Activated T-cell treated with anti-CD3 and anti-CD28 coated beads for 4 hours (primary cell): Measurements from ENCODE around the gene KCNG3.

ENCODE experiments used
- DNase-seq: peaks from one replicate; pipeline ENCODE4 v3.0.0-alpha.2; 2020

Gene KCNG3, protein sequence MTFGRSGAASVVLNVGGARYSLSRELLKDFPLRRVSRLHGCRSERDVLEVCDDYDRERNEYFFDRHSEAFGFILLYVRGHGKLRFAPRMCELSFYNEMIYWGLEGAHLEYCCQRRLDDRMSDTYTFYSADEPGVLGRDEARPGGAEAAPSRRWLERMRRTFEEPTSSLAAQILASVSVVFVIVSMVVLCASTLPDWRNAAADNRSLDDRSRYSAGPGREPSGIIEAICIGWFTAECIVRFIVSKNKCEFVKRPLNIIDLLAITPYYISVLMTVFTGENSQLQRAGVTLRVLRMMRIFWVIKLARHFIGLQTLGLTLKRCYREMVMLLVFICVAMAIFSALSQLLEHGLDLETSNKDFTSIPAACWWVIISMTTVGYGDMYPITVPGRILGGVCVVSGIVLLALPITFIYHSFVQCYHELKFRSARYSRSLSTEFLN

GRCh38 chr2:42493468-42494354 lies at the start of gene KCNG3:
TSS of gene KCNG3 (minus strand) at chr2:42493982. CDS start at chr2:42493501, 481 bp downstream.
- peak; percentile 61 for DNase-seq

GRCh38 chr2:42542871-42543270 lies 49.1 kb upstream of the KCNG3 start:
- DNase-seq: no peak

DNA sequence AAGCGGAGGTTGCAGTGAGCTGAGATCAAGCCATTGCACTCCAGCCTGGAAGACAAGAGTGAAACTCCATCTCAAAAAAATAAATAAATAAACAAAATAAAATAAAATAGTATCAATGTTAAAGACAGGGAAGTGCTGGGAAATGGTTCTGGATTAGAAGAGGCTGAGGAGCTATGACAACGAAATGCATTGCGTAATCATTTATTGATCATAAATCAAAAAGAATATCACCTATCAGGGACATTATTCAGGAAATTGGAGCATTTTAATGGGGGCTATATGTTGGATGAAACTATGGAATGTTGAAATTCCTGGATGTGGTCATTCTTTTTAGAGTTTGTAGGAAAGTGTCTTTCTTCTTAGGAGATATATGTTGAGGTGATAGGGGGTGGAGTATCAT lies 43.7 kb upstream of the KCNG3 start:
- DNase-seq: no peak

GRCh38 chr2:42532397-42532796 lies 38.6 kb upstream of the KCNG3 start:
- DNase-seq: no peak

GRCh38 chr2:42523341-42523740 lies 29.6 kb upstream of the KCNG3 start:
- no peak for DNase-seq

DNA sequence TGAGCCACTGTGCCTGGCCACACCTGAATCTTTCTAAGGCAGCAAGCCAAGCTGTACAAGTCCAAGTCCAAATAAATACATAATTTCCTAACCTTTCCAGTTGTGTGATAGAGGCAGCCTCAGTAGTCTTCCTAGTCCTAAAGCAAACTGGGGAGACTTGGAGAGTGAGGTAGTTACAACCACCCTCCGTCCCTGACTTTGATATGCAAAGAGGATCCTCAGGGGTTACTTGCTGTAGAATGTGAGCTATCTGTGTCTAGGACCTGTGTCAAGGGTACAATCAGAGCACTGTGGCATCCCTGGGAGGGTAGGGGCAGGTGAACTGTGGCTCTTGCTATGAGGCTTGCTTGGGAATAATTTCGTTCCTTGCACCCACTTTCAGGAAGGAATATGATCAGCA lies 28.3 kb upstream of the KCNG3 start:
- DNase-seq: no peak

DNA sequence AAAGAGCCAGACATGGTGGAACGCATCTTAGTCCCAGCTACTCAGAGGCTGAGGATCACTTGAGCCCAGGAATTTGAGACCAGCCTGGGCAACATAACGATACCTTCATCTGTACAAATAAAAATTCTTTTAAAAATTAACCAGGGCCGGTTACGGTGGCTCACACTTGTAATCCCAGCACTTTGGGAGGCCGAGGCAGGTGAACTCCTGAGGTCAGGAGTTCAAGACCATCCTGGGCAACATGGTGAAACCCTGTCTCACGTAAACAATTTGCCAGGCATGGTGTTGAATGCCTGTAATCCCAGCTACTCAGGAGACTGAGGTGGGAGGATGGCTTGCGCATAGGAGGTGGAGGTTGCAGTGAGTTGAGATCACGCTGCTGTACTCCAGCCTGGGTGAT lies 25.8 kb upstream of the KCNG3 start:
- no peak for DNase-seq

DNA sequence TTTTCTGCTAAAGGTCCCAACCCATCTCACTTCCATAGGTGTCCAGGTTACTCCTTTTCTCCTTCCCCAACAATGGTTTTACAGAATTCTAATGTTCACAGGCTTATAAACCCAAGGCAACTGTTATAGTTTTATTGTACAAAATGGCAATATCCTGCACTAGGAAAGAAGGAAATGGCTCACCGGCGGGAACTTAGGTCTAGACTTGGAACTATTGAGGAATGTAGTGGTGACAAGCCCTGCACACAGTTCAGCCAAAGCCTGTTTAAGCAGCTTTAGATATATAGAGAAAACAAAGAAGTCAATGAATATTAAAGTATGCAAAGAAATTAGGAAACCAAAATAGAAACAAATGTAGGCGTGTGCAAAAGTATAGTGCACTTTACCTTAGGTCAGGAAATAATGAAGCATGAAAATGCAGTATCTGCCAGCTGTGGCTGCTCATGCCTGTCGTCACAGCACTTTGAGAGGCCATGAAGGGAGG lies 22.7 kb upstream of the KCNG3 start:
- no peak for DNase-seq

DNA sequence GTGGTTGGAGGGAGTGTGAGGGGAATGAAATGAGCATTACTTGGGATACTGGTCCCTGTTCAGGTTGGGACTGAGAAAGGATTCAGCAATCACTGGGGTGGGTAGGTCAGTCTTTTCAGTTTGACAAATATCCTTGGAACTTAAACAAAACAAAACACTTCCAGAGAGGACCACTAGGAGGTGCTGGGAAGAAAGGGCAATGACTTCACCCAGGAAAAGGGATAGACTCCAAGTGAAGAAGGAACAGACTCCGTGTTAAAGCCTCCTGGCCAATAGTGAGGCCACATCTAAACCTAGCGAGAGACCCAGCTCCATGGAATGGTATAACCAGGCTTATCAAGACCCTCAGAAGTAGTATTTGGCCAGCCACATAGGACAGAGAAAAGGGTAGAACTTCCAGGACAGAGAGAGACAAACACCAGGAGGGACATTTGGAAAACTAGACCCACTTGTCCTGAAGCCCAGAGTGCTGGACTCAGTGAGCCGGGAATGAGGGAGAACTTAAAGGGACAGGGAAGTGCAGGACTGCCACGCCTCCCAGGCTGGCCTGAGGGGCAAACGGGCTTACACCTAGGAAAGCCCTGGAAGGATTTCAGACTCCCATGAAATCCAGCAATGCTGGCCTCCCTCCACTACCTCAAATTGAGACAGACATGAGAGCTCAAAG lies 19.6 kb upstream of the KCNG3 start:
- no peak for DNase-seq

GRCh38 chr2:42510608-42511243 lies 16.9 kb upstream of the KCNG3 start:
- no peak for DNase-seq

GRCh38 chr2:42510191-42510590 lies 16.4 kb upstream of the KCNG3 start:
- no peak for DNase-seq

- no peak for DNase-seq
Measured at GRCh38 chr2:42504364-42505230, 10.8 kb upstream of the KCNG3 start.

DNA sequence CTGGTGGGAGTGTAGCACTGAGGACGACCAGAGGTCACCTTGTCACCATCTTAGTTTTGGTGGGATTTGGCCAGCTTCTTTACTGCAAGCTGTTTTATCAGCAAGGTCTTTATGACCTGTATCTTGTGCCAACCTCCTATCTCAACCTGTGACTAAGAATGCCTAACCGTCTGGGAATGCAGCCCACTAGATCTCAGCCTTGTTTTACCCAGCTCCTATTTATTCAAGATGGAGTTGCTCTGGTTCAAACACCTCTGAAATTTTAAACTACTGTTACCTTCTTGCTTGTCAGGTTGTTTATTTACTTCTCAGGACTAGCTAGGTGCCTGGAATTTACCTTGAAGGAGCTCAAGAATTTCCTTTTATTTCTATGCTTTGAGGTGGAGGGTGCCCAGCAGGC lies 9.5 kb upstream of the KCNG3 start:
- DNase-seq: no peak

DNA sequence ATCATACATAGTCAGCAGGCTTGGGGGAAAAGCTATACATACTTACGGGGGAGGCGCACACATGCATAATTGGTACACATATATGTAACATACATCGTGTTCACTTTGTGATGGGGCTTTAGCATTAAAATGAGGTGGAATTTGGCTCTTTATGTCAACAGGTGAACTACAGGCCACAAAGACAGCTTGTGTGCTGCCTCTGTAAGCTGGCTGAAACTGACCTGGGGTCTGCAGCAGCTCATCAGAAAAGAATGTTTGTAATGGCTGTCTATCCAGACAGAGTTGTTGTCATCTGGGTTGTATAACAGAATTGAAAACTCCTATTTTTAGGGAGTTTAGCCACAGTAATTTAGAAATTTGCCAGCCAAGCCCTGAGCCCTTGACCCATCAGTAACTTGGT lies 4.7 kb upstream of the KCNG3 start:
- DNase-seq: no peak

DNA sequence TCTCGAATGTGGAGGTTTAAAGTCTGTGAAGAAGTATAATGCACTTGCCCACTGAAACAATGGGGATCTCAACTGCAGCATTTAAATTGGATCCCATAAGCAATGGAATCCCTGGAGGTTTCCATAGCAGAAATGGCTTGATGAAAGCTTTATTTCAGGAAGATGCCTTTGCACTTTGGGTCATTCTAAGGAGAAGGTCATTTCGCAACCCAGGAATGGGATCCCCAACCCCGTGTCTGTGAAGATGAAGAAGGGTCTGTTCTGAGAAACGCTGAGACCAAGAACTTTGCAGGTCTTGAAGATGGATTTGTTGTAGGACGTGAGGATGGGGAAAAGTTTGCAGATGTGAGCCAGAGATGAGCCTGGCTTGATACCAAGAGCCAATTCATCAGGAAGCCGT lies 1.8 kb upstream of the KCNG3 start:
- no peak for DNase-seq

GRCh38 chr2:42495234-42495581 lies 1.4 kb upstream of the KCNG3 start:
- DNase-seq: no peak

DNA sequence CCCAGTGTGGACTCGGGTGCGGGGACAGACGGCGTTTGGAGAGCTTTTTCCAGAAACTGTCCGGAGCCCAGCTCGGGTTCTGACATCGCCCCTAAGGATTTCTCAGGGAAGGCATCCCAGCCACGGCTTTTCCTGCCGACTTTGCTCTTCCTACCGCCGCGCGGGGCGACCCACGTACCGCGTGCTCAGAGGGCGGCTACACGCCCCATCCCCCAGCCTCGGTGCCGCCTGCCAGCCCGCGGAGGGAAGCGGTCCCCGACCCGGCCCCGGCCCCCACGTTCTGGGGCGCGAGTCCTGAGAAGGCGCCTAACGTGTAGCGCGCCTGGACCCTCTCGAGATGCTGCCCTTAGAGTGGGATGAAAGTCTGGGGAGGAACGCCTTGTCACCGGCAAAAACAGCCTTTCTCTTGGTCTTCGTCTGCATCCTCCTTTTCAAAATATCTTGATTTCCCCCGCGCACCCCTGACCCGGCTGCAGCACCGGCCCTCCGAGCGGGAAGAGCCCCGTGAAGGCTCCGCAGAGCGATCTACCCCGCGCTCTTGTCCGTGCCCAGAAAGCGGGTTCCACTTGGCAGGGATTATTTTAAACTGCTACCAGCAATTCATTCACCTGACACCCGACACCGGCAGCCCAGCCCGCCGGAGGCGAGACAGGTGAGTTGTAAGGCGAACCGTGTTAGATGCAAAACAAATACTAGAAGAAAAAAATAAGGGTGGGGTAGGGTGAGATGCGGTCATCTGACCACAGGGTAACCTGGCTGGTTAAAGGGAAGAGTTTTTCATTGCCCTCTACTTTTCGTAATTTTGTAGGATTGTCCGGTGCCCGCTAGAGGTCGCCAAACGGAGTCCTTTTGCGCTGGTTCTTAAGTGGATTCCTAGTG lies 812 bp upstream of the KCNG3 start:
- peak; percentile 61 for DNase-seq

DNA sequence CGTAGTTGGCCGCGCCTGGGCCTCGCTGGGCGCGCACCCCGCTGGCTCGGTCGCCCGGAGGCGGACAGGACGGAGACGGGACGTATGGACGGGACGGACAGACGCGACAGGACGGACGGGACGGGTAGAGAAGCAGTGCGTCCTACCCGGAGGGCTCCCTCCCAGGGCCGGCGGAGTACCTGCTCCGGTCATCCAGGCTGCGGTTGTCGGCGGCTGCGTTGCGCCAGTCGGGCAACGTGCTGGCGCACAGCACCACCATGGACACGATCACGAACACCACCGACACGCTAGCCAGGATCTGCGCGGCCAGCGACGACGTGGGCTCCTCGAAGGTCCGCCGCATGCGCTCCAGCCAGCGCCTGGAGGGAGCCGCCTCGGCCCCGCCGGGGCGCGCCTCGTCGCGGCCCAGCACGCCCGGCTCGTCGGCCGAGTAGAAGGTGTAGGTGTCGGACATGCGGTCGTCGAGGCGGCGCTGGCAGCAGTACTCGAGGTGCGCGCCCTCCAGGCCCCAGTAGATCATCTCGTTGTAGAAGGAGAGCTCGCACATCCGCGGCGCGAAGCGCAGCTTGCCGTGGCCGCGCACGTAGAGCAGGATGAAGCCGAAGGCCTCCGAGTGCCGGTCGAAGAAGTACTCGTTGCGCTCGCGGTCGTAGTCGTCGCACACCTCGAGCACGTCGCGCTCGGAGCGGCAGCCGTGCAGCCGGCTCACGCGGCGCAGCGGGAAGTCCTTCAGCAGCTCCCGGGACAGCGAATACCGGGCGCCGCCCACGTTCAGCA lies 903 bp downstream of the KCNG3 start:
- peak; percentile 0 for DNase-seq

- no peak for DNase-seq
Measured at GRCh38 chr2:42488297-42488696, 5.5 kb downstream of the KCNG3 start.
